GM19023 (cell line): ENCODE results near the gene NR3C1.

Experiments used
- ATAC-seq: cut with Tn5 transposase; IDR thresholded peaks from one replicate; pipeline ENCODE4 v1.9.1; 2021; ENCODE audit warnings: mild to moderate bottlenecking, moderate library complexity; ENCODE audit not compliant: unreplicated experiment

Gene NR3C1

DNA sequence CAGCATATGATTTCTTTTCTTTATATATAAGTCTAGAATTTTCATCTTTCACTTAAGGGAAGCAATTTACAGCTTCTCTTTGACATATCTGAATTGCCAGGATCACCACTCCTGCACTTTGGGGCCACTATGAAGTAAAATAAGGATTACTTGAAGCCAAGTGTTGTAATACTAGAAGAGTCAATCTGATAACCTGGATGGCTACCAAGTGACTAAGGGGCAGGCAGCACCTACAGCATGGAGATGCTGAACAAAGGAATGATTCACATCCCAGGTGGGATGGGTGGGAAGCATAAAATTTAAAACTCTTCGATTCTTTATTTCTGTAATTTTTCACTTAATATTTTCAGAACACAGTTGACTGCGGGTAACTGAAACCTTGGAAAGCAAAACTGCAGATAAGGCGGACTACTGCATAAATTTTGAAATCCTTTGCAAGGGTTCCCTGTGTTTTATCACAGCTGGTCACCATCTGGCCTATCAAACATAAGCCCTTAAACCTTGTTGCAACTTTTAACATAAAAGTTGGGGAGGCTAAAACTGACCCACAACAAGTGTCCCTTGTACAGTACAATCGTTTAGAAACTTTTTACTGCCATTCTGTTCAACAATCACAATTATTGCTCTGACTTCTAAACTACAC, 31.2 kb downstream of the NR3C1 start:
- no peak for ATAC-seq

GRCh38 chr5:143370440-143370839, 33.0 kb downstream of the NR3C1 start:
- ATAC-seq = no peak

DNA sequence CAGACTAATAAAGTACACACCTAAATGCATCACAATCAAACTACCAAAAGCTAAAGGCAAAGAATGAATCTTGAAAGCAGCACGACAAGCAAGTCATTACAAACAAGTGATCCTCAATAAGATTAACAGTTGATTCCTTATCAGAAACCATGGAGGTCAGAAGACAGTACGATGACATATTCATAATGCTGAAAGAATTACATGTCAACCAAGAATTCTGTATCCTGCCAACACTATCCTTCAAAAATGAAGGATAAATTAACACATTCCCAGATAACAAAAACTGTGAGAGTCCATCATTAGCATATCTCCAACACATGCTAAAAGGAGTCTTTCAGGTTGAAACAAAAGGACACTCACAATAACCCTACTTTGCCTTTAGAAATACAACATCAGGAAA, 39.4 kb downstream of the NR3C1 start:
- no peak for ATAC-seq

GRCh38 chr5:143362664-143363227, 40.7 kb downstream of the NR3C1 start:
- no peak for ATAC-seq

- no peak for ATAC-seq
Observed at GRCh38 chr5:143361438-143361837, 42.0 kb downstream of the NR3C1 start.

GRCh38 chr5:143360755-143361154, 42.7 kb downstream of the NR3C1 start:
- no peak for ATAC-seq

DNA sequence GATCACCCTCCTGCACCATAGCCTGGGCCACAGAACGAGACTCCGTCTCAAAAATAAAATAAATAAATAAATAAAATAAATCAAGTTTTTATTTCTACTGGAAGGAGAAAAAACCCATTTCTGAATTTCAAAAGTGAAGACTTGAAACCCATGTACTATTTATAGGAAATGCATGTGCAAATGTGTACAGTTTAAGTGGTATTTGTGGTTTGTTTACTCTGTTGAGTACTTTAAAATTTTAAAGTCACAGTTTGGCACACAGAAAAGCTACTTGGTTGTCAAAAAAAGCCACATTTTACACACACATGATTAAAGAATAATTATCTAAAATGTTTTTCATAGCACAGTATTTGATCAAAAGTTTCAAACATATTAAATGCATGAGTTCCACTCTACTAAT, 43.6 kb downstream of the NR3C1 start:
- ATAC-seq = no peak

- no peak for ATAC-seq
Observed at GRCh38 chr5:143356855-143357583, 46.5 kb downstream of the NR3C1 start.

DNA sequence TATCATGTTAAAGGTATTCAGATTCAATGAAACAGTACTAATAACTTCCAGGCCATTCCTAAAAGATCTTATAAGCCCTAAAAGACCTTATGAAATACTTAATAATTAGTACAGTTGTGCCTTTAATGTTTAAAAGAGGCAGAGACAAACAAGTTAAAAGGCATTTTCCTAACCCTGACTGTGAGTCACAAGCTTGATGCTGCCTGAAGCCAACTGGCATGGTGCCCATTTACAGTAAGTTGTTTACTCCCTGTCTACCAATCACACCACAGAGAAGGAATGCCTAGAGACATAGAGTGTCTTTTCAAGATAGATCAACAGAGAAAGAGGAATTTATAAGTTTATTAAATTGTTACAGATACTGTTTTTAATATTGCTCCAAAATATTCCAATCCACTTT, 47.8 kb downstream of the NR3C1 start:
- ATAC-seq = no peak

DNA sequence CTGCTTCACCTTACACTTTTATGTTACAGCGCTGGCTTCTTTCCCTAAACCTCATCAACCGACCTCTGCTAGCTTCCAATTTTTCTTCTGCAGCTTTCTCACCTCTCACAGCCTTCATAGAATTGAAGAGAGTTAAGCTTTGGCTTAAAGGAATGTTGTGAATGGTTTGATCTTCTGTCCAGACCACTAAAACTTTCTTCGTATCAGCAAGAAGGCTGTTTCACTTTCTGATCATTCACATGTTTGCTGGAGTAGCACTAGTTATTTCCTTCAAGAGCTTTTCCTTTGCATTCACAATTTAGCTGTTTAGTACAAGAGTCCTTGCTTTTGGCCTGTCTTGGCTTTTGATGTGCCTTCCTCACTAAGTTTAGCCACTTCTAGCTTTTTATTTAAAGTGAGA, 49.5 kb downstream of the NR3C1 start:
- ATAC-seq = no peak

DNA sequence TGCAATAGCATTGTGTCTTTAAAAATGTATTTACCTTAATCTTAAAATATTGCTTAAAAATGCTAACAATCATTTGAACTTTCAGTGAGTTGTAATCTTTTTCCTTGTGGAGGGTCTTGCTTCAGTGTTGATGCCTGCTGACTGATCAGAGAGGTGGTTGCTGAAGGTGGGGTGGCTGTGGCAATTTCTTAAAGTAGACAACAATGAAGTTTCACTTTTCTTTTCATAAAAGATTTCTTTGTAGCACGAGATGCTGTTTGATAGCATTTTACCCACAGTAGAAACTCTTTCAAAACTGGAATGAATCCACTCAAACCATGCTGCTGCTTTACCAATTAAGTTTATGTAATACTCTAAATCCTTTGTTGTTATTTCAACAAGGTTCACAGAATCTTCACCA, 50.8 kb downstream of the NR3C1 start:
- no peak for ATAC-seq

GRCh38 chr5:143350751-143351602, 52.5 kb downstream of the NR3C1 start:
- no peak for ATAC-seq

- ATAC-seq = no peak
Observed at GRCh38 chr5:143350341-143350740, 53.1 kb downstream of the NR3C1 start.

- no peak for ATAC-seq
Observed at GRCh38 chr5:143349177-143349576, 54.3 kb downstream of the NR3C1 start.

- no peak for ATAC-seq
Observed at GRCh38 chr5:143347698-143348344, 55.7 kb downstream of the NR3C1 start.

DNA sequence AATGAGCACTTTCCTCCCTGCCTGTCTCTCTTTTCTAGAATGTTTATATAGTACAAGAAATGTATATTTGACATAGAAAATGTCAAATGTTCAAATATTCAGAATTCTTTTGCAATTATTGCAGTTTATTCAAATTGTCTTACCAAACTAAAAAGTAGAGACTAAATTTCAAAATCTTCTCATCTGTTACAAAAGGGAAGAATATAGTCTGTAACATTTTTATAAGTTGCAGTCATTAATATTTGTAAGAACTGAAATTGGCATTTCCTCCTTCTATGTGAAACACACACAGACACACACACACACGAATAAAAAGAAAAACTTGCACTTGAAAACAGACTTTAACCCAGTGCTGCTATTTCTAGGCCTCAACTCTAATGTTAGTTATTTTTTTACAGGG, 56.4 kb downstream of the NR3C1 start:
- ATAC-seq = no peak

GRCh38 chr5:143345671-143346440, 57.6 kb downstream of the NR3C1 start:
- ATAC-seq = no peak

DNA sequence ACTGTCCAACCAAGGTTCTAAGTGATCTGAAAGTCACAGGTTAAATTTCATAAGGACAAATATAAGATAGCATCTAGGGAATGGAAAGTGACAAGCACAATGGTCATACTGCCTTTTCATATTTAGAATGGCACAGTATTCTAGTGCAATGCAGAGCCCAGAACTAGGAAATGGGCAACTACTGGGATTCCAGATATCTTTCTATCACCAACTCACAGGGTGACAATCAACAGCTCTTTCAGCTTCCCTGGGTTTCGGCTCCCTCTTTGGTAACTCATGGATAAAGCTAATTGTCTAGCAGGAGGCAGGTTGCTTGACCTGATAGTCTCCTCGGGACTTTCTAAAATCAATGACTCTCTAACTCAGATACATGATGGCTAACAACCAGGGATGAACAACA, 60.4 kb downstream of the NR3C1 start:
- no peak for ATAC-seq

DNA sequence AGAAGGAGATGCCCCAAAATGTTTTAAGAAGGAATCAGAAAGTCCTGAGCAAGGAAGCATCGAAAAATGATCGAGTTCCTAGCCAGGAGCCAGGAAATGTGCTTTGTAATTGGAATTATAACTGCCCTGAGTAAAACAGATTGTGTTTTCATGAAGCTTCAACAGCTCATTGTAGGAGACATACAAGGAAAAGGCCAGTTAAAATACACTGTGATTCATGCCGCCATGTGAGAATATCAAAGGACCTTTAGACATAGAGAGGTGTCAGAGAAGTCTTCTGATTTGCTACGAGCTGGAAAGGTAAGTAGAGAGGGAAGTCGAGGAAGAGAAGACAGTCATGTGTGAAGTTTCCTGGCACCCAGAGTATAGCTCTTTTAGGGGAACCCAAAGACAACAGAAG, 60.9 kb downstream of the NR3C1 start:
- ATAC-seq = no peak
